ENCODE data around the gene KCNK1. TPM values are rescaled to one million over a fixed set of nuclear protein-coding genes. Genes with fewer than 3 reads are reported as not detected.

The KCNK1 gene
- total RNA-seq, 1 experiment from 2014 or later: not detected

- peaks cover 7% of the 10 kb centered on the region for H3K9me3 Mint-ChIP-seq (ENCODE audit: unreplicated experiment)
- peaks cover 14% of the 10 kb centered on the region for H3K27me3 Mint-ChIP-seq (ENCODE audit: insufficient read depth, unreplicated experiment)
- no peaks in the 10 kb centered on the region for H3K36me3 ChIP-seq (ENCODE audit: control insufficient read depth, insufficient read depth, low read length)
- H3K4me1 Mint-ChIP-seq (ENCODE audit: low read depth, unreplicated experiment): no peaks in the 10 kb centered on the region
- H3K4me1 ChIP-seq: no peaks in the 10 kb centered on the region
- H3K9me3 ChIP-seq: no peaks in the 10 kb centered on the region
- TF ChIP-seq CTCF (IDR thresholded peaks at IDR 0.05; ENCODE audit: insufficient read depth in 1 of 2, low read depth in 1 of 2, low read length in 1 of 2, severe bottlenecking in 1 of 2, unreplicated experiment in 1 of 2): no peak
- ChIA-PET POLR2A (no interaction called here), CTCF (no interaction called here)
- no peak overlapping the region for H3K27ac Mint-ChIP-seq (ENCODE audit: unreplicated experiment)
- no peak overlapping the region for H3K4me3 ChIP-seq (ENCODE audit: low read depth, low read length)
- H3K27me3 ChIP-seq (replicated peaks; ENCODE audit: control insufficient read depth, insufficient read depth, low read length): no peaks in the 10 kb centered on the region
- no peaks in the 10 kb centered on the region for H3K36me3 Mint-ChIP-seq (ENCODE audit: insufficient read depth, unreplicated experiment)
- no TSS peak for BruUV-seq (replicated peaks)
- no peak for DNase-seq
- H3K4me3 Mint-ChIP-seq (ENCODE audit: unreplicated experiment): no peak overlapping the region
- intact Hi-C loops (cut with micrococcal nuclease; ENCODE audit: unreplicated experiment): no loop called here
Observed at GRCh38 chr1:233641029-233641428, 27.1 kb downstream of the KCNK1 start.

- intact Hi-C loops (cut with micrococcal nuclease; ENCODE audit: unreplicated experiment): no loop called here
- no peaks in the 10 kb centered on the region for H3K4me1 Mint-ChIP-seq (ENCODE audit: low read depth, unreplicated experiment)
- DNase-seq: no peak
- ChIA-PET CTCF (no interaction called here), POLR2A (no interaction called here)
- TF ChIP-seq CTCF (IDR thresholded peaks at IDR 0.05; ENCODE audit: insufficient read depth in 1 of 2, low read depth in 1 of 2, low read length in 1 of 2, severe bottlenecking in 1 of 2, unreplicated experiment in 1 of 2): no peak
- Histone ChIP-seq H3K9me3 (no peaks in the 10 kb centered on the region), H3K36me3 (ENCODE audit: control insufficient read depth, insufficient read depth, low read length) (no peaks in the 10 kb centered on the region), H3K4me3 (ENCODE audit: low read depth, low read length) (no peak overlapping the region), H3K27me3 (replicated peaks; ENCODE audit: control insufficient read depth, insufficient read depth, low read length) (no peaks in the 10 kb centered on the region), H3K4me1 (no peaks in the 10 kb centered on the region)
- H3K4me3 Mint-ChIP-seq (ENCODE audit: unreplicated experiment): no peak overlapping the region
- H3K27ac Mint-ChIP-seq (ENCODE audit: unreplicated experiment): no peak overlapping the region
- H3K9me3 Mint-ChIP-seq (ENCODE audit: unreplicated experiment): peaks cover 9% of the 10 kb centered on the region
- H3K27me3 Mint-ChIP-seq (ENCODE audit: insufficient read depth, unreplicated experiment): peaks cover 3% of the 10 kb centered on the region
- H3K36me3 Mint-ChIP-seq (ENCODE audit: insufficient read depth, unreplicated experiment): no peaks in the 10 kb centered on the region
- no TSS peak for BruUV-seq (replicated peaks)
Observed at GRCh38 chr1:233647073-233647472, 33.2 kb downstream of the KCNK1 start.

GRCh38 chr1:233647636-233648035, 33.7 kb downstream of the KCNK1 start:
- Mint-ChIP-seq H3K27ac (ENCODE audit: unreplicated experiment) (no peak overlapping the region), H3K4me3 (ENCODE audit: unreplicated experiment) (no peak overlapping the region), H3K27me3 (ENCODE audit: insufficient read depth, unreplicated experiment) (peaks cover 3% of the 10 kb centered on the region), H3K36me3 (ENCODE audit: insufficient read depth, unreplicated experiment) (no peaks in the 10 kb centered on the region), H3K9me3 (ENCODE audit: unreplicated experiment) (peaks cover 9% of the 10 kb centered on the region), H3K4me1 (ENCODE audit: low read depth, unreplicated experiment) (no peaks in the 10 kb centered on the region)
- no peak for DNase-seq
- Histone ChIP-seq H3K9me3 (no peaks in the 10 kb centered on the region), H3K27me3 (replicated peaks; ENCODE audit: control insufficient read depth, insufficient read depth, low read length) (no peaks in the 10 kb centered on the region), H3K36me3 (ENCODE audit: control insufficient read depth, insufficient read depth, low read length) (no peaks in the 10 kb centered on the region), H3K4me1 (no peaks in the 10 kb centered on the region), H3K4me3 (ENCODE audit: low read depth, low read length) (no peak overlapping the region)
- BruUV-seq (replicated peaks): no TSS peak
- ChIA-PET POLR2A (no interaction called here), CTCF (no interaction called here)
- intact Hi-C loops (cut with micrococcal nuclease; ENCODE audit: unreplicated experiment): no loop called here
- no peak for TF ChIP-seq CTCF (IDR thresholded peaks at IDR 0.05; ENCODE audit: insufficient read depth in 1 of 2, low read depth in 1 of 2, low read length in 1 of 2, severe bottlenecking in 1 of 2, unreplicated experiment in 1 of 2)
